K562 (cell line): ENCODE data around the gene PHLDA3.

Source experiments
- CTCF ChIP-seq, 3 experiments: IDR thresholded peaks in 2 of 3; conservative IDR thresholded peaks in 1 of 3; 2 replicates each; pipeline ENCODE4 v1.5.1; 2011 to 2012; ENCODE audit warnings: low read length in 3 of 3, mild to moderate bottlenecking in 3 of 3, control low read depth in 2 of 3, improper control_type of control experiment in 1 of 3, inconsistent platforms in 1 of 3, low read depth in 1 of 3, mixed read lengths in 1 of 3, moderate library complexity in 1 of 3; ENCODE audit not compliant: insufficient read depth in 2 of 3
- ELF1 ChIP-seq: fragments of 200-800 bp; sonication (Bioruptor generic); IDR thresholded peaks from 2 replicates; pipeline ENCODE4 v1.6.1; 2016; ENCODE audit warnings: missing genetic modification characterization, missing compliant biosample characterization
- MEF2D ChIP-seq: conservative IDR thresholded peaks from 2 replicates; pipeline ENCODE4 v1.6.1; 2016; ENCODE audit warnings: low read depth, missing genetic modification characterization, missing compliant biosample characterization
- MITF ChIP-seq: IDR thresholded peaks from 2 replicates; pipeline ENCODE4 v1.6.1; 2014; ENCODE audit warnings: antibody characterized with exemption
- SMAD2 ChIP-seq: fragments of 150-350 bp; IDR thresholded peaks from 2 replicates; pipeline ENCODE4 v1.6.1; 2014; ENCODE audit warnings: low read depth, mild to moderate bottlenecking, low read length
- TFE3 ChIP-seq: fragments of 450-650 bp; formaldehyde crosslinking; IDR thresholded peaks from 2 replicates; pipeline ENCODE4 v1.4.0; 2020; ENCODE audit warnings: mild to moderate bottlenecking, mixed read lengths
- YY1 ChIP-seq, 3 experiments: IDR thresholded peaks; 2 replicates each; pipeline ENCODE4 v1.6.1; 2011; ENCODE audit warnings: low read length in 2 of 3, mild to moderate bottlenecking in 2 of 3, moderate library complexity in 2 of 3, borderline replicate concordance in 1 of 3, control low read depth in 1 of 3, low read depth in 1 of 3; ENCODE audit not compliant: insufficient read depth in 3 of 3, insufficient replicate concordance in 2 of 3, control insufficient read depth in 1 of 3, insufficient read length in 1 of 3; ENCODE audit errors: extremely low read depth in 1 of 3
- ZNF785 ChIP-seq: fragments of 250-450 bp; sonication (Bioruptor Pico); IDR thresholded peaks from 2 replicates; pipeline ENCODE4 v1.4.0; 2020; ENCODE audit warnings: mild to moderate bottlenecking

GRCh38 chr1:201470581-201470980 lies 1.6 kb upstream of the PHLDA3 start:
- TF ChIP-seq SMAD2, result no peak
- TF ChIP-seq YY1 (IDR thresholded peaks at IDR 0.05; ENCODE audit: borderline replicate concordance in 1 of 3, control insufficient read depth in 1 of 3, extremely low read depth in 1 of 3, insufficient read depth in 3 of 3, insufficient read length in 1 of 3, insufficient replicate concordance in 2 of 3, low read depth in 1 of 3, low read length in 2 of 3), result no peak
- TF ChIP-seq CTCF (IDR thresholded peaks at IDR 0.05 in 2 of 3, conservative IDR thresholded peaks at IDR 0.05 in 1 of 3; ENCODE audit: insufficient read depth in 2 of 3, low read depth in 1 of 3, low read length in 3 of 3), result no peak
- TF ChIP-seq ZNF785, result no peak
- no peak for TF ChIP-seq MEF2D (tag)
- TF ChIP-seq MITF, result no peak
- no peak for TF ChIP-seq TFE3
- no peak for TF ChIP-seq ELF1
